ENCODE data around the gene RHEX.
A peak's percentile ranks its signal among the peaks of the same experiment; 100 is the strongest.

RHEX gene

GRCh38 chr1:206052919-206053610 is at the start of gene RHEX:
TSS of gene RHEX (plus strand) at chr1:206053173. CDS start at chr1:206097829, 44,656 bp downstream.
- peak; percentile 72 for DNase-seq

- DNase-seq, result no peak
Measured at GRCh38 chr1:206003854-206004800, 48.8 kb upstream of the RHEX start.

- DNase-seq, result no peak
Measured at GRCh38 chr1:206004826-206005225, 48.1 kb upstream of the RHEX start.

- no peak for DNase-seq
Measured at GRCh38 chr1:206005234-206005633, 47.7 kb upstream of the RHEX start.

GRCh38 chr1:206005778-206006180 is 47.2 kb upstream of the RHEX start:
- peak; percentile 94 for DNase-seq

- no peak for DNase-seq
Measured at GRCh38 chr1:206006946-206007345, 46.0 kb upstream of the RHEX start.

- no peak for DNase-seq
Measured at GRCh38 chr1:206010060-206010459, 42.9 kb upstream of the RHEX start.

- DNase-seq, result no peak
Measured at GRCh38 chr1:206011057-206011456, 41.9 kb upstream of the RHEX start.

- DNase-seq, result peak; percentile 96
Measured at GRCh38 chr1:206012086-206012859, 40.7 kb upstream of the RHEX start.

GRCh38 chr1:206013026-206013795 is 39.8 kb upstream of the RHEX start:
- DNase-seq, result no peak

- peak; percentile 39 for DNase-seq
Measured at GRCh38 chr1:206014601-206015000, 38.4 kb upstream of the RHEX start.

- DNase-seq, result peak; percentile 41
Measured at GRCh38 chr1:206015071-206015470, 37.9 kb upstream of the RHEX start.

GRCh38 chr1:206020393-206021007 is 32.5 kb upstream of the RHEX start:
- DNase-seq, result no peak

GRCh38 chr1:206021008-206021625 is 31.9 kb upstream of the RHEX start:
- no peak for DNase-seq

- no peak for DNase-seq
Measured at GRCh38 chr1:206021626-206022365, 31.2 kb upstream of the RHEX start.

GRCh38 chr1:206022766-206023165 is 30.2 kb upstream of the RHEX start:
- no peak for DNase-seq

GRCh38 chr1:206023695-206024094 is 29.3 kb upstream of the RHEX start, which contains the start of gene CTSE:
TSS of gene CTSE (minus strand) at chr1:206023895. CDS start at chr1:206023791, 104 bp downstream.
- DNase-seq, result no peak

- DNase-seq, result no peak
Measured at GRCh38 chr1:206025283-206025820, 27.6 kb upstream of the RHEX start.

GRCh38 chr1:206029484-206029883 is 23.5 kb upstream of the RHEX start:
- DNase-seq, result no peak

- no peak for DNase-seq
Measured at GRCh38 chr1:206030191-206030590, 22.8 kb upstream of the RHEX start.
